ENCODE measurements around the gene DLG2.
A peak's percentile ranks its signal among the peaks of the same experiment; 100 is the strongest.
"Not testable (repeated sequence)": the region's sequence is repeated elsewhere in the genome, so short reads cannot be mapped to it uniquely, and the experiment has no call there.

The DLG2 gene

GRCh38 chr11:85310479-85310878 lies 316.7 kb downstream of the DLG2 start:
- DNase-seq = no peak

DNA sequence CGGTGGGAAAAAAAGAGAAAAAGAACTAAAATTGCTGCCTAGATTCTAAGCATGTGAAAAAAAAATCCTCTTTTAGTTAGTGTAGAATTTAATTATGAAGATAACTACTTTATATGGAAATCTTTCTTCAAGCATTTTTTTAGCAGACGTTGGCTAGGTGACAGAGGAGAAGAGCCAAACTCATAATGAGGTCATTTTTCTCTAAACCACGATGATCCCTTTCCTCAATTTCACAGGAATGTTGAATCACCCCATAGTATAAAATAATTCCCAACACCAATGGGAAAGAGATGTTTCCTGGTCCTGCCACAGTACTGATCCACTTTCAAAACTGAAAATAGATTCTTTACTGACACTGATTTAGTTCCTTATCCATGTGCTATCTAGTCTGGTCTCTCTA lies 319.8 kb downstream of the DLG2 start:
- no peak for DNase-seq

- no peak for DNase-seq
Measured at GRCh38 chr11:85301895-85302678, 325.1 kb downstream of the DLG2 start.

- DNase-seq = no peak
Measured at GRCh38 chr11:85299258-85299942, 327.7 kb downstream of the DLG2 start.

- DNase-seq = no peak
Measured at GRCh38 chr11:85295694-85296271, 331.4 kb downstream of the DLG2 start.

GRCh38 chr11:85281550-85281949 lies 345.6 kb downstream of the DLG2 start:
- peak; percentile 27 to 28 for DNase-seq

DNA sequence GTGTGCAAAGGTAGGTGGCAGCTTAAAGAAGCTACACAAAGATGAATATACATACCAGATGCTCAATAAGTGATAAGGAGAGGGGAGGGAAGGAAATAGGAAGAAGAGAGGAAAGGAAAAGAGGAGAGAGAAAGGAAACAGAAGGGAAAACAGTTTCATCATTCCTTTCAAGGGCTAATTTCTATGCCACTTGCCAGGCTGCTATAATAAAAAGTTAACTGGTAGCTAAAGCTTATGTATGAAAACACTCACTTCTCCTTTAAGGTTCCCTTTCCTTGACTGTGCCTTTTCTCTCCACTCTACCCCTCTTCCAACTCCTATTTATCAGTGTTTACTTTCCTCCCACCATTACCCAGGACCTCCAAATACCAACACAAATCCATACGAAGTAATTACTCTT lies 347.9 kb downstream of the DLG2 start:
- no peak for DNase-seq

DNA sequence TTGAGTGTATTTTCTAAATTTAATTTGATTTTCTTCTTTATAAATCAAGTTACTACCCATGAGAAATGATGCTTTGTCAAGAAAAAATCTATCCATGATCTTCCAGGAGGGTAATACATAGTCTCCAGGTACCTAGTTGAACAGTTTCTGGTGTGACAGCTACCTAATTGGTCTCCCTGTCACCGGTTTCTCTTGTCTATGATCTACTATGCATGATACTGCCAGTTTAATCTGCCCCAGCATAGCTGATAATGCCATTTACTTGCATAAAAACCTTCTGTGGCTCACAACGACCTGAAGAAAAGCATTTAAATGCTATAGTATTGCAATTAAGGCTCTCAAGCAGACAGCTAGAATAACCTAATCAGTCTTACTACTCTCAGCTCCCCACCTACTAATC lies 349.5 kb downstream of the DLG2 start:
- no peak for DNase-seq

- DNase-seq = no peak
Measured at GRCh38 chr11:85276332-85276731, 350.8 kb downstream of the DLG2 start.

DNA sequence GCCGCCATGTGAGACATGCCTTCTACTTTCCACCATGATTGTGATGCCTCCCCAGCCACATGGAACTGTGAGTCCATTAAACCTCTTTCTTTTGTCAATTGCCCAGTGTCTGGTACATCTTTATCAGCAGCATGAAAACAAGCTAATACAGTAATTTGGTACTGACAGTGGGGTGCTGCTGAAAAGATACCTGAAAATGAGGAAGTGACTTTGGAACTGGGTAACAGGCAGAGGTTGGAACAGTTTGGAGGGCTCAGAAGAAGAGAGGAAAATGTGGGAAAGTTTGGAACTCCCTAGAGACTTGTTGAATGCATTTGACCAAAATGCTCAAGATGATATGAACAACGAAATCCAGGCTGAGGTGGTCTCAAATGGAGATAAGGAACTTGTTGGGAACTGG lies 356.8 kb downstream of the DLG2 start:
- not testable (repeated sequence) for DNase-seq

- DNase-seq = no peak
Measured at GRCh38 chr11:85269109-85269508, 358.0 kb downstream of the DLG2 start.

DNA sequence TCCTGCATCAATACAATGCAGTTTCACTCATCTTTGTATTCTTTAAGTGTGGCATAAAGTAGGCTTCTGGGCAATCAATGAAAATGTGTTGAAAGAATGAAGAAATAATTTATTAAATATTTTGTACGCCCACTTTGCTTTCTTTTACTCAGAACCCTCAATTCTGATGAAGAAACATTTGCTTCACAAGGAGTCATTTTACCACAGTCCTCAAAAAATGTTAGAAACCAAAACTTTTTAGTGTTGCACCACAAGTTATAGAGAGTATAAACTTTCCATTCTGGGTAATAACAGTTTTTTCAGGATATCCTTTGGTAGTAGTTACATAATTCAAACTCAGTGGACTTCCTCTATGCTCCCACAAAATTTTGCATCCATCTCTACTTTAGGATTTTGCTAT lies 360.5 kb downstream of the DLG2 start:
- peak in 1 of 2 donors; percentile 28 for DNase-seq

GRCh38 chr11:85263328-85263727 lies 363.8 kb downstream of the DLG2 start:
- DNase-seq = no peak

- DNase-seq = peak in 1 of 2 donors; percentile 27
Measured at GRCh38 chr11:85257837-85258236, 369.3 kb downstream of the DLG2 start.

DNA sequence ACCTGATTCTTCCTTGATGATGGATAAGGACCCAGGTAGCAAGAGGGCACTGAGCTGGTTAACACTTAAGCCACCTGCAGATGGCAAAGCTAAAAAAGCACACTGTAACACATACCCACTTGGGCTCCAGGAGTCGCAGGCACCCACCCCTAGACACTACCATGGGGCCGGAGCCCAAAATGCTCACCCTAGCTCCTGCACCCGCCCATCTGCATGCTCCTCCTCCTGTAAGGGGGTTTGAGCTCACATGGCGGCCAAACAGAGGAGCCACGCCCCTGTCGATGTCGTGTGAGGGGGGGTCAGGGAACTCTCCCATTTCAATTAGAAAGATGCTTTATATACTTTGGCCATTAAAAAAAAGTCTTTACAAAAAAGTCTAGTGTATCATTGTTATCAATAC lies 370.7 kb downstream of the DLG2 start:
- no peak for DNase-seq

DNA sequence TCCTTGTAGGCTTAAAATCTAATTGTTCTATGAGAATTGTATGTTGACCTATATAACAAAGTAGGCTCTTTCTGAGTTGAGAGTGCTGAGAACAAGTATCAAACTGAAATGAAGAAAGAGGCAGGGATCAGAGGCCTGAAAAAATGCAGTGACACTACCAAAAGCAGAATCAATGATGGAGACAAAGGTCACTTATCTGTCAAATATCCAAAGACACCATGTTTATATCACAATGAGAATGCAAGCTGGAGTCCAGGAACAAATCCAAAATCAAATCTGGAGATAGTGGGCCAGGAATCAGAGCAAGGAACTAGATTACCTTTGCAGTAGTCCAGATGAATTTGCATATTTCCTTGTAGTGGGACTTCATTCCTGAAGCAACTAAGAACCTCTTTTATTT lies 377.7 kb downstream of the DLG2 start:
- no peak for DNase-seq

DNA sequence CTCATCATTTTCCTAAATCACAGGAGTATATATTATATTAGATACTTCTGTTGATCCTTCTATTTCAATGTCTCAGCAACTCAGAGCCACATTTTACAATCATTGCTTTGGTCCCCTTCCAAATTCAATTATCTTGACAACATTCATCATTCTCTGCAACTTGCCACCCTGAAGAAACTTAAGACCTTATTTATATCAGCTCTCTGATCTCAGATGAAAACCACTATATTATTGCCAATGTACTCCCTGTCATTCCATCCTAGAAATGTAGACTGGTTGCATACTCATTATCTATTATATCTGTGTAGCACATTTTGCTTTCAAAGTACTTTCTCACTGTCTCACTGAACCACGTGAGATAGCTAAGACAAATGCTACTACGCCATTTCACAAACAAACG lies 379.3 kb downstream of the DLG2 start:
- no peak for DNase-seq

- no peak for DNase-seq
Measured at GRCh38 chr11:85238906-85239305, 388.2 kb downstream of the DLG2 start.

GRCh38 chr11:85238038-85238437 lies 389.1 kb downstream of the DLG2 start:
- not testable (repeated sequence) for DNase-seq

DNA sequence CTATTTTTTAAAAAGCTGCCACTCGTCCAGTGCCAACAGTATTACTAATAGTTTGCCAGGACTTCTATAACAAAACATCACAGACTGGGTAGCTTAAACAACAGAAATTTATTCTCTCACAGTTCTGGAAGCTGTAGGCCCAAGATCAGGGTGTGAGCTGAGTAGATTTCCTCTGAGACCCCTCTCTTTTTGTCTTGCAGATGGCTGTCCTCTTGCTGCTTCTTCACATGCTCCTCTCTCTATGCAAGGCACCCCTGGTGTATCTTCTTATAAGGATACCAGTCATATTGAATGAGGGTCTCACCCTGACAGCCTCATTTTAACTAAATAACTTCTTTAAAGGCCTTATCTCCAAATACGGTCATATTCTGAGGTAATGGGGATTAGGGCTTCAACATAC lies 390.9 kb downstream of the DLG2 start:
- DNase-seq = no peak

- DNase-seq = no peak
Measured at GRCh38 chr11:85232559-85232958, 394.6 kb downstream of the DLG2 start.

DNA sequence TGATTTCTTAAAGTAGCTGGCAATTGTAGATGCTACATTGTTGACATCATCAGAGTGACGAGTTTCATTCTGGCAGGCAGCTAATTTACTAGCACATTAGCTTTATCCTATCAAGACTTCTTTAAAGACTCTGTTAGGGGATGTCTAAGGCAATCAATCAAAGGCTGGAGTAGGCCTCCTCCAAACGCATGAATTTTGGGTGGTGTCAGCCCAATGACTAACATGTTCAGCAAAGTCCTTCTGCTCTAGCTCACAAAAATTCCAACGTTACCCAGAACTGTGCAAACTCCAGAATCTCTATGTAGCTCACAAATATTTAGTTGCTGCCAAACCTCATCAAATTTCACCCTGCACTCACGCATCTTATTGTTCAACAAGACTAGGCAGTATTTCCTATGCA lies 395.6 kb downstream of the DLG2 start:
- DNase-seq = no peak

GRCh38 chr11:85229723-85230122 lies 397.4 kb downstream of the DLG2 start:
- DNase-seq = not testable (repeated sequence)

DNA sequence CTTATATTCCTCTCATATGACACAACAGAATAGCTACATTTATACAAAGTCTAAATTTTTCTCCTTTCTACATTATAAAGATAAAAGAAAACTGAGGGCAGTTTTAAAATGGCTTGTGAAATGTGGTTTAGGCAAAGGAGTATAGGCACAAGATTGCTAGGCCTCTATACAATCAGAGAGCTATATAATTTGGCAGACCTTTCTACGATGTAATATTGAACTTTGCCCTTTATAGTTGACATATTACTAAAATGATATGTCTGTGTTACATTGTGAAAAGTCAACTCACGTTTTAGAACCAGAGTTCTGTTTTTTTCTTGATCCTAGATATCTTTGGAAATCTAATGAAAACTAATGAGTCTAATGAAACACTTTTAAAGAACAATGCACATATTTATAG lies 430.2 kb downstream of the DLG2 start:
- DNase-seq = no peak

All from inflammatory macrophage (primary cell).